Activated CD8-positive, alpha-beta T cell treated with anti-CD3 and anti-CD28 coated beads for 36 hours (primary cell): ENCODE measurements around the gene PIP5K1C. TPM values are rescaled to one million over a fixed set of nuclear protein-coding genes. Genes with fewer than 3 reads are reported as not detected.

Source experiments
- ATAC-seq: fragments of 200-7000 bp; cut with Tn5 transposase; one replicate; pipeline ENCODE4 v1.10.0; 2021; ENCODE audit warnings: mild to moderate bottlenecking, moderate library complexity
- CTCF ChIA-PET: fragments of 350-600 bp; sonication (Branson Sonifier 250); formaldehyde crosslinking; loops from one replicate; lab custom pipeline; 2021; ENCODE audit warnings: antibody characterized with exemption; lab: Charles Lee
- POLR2A ChIA-PET: fragments of 350-600 bp; sonication (Branson Sonifier 250); formaldehyde crosslinking; loops from one replicate; lab custom pipeline; 2021; ENCODE audit warnings: antibody characterized with exemption; lab: Charles Lee
- DNase-seq: peaks from one replicate; pipeline ENCODE4 v3.0.0-alpha.2; 2020
- H3K27ac Mint-ChIP-seq: one replicate; pipeline ENCODE4 v1.8.0; 2021; ENCODE audit warnings: mild to moderate bottlenecking, mixed read lengths
- H3K27me3 Mint-ChIP-seq: one replicate; pipeline ENCODE4 v1.8.0; 2021; ENCODE audit warnings: mixed read lengths
- H3K36me3 Mint-ChIP-seq: one replicate; pipeline ENCODE4 v1.8.0; 2021; ENCODE audit warnings: low read depth, mixed read lengths
- H3K4me1 Mint-ChIP-seq: one replicate; pipeline ENCODE4 v1.8.0; 2021; ENCODE audit warnings: low read depth, mixed read lengths
- H3K4me3 Mint-ChIP-seq: one replicate; pipeline ENCODE4 v1.8.0; 2021; ENCODE audit warnings: mild to moderate bottlenecking, moderate library complexity, mixed read lengths
- H3K9me3 Mint-ChIP-seq: one replicate; pipeline ENCODE4 v1.8.0; 2021; ENCODE audit warnings: mixed read lengths
- intact Hi-C: fragments of 100-400 bp; cut with micrococcal nuclease; formaldehyde crosslinking; loops from one replicate; pipeline ENCODE4 v1.10.0; 2022
- total RNA-seq, 2 experiments: library from RNA; stranded (reverse); gene quantifications; one replicate each; pipeline ENCODE4 v1.2.3, GENCODE V29; 2021
- TF ChIP-seq, protein P1 (sequence below): fragments of 200-600 bp; IDR thresholded peaks from one replicate; pipeline ENCODE4 v1.8.0; 2022; ENCODE audit warnings: antibody characterized with exemption, mild to moderate bottlenecking

Gene PIP5K1C
- total RNA-seq, 2 experiments from 2014 or later = 20.4 to 22.2 TPM

DNA sequence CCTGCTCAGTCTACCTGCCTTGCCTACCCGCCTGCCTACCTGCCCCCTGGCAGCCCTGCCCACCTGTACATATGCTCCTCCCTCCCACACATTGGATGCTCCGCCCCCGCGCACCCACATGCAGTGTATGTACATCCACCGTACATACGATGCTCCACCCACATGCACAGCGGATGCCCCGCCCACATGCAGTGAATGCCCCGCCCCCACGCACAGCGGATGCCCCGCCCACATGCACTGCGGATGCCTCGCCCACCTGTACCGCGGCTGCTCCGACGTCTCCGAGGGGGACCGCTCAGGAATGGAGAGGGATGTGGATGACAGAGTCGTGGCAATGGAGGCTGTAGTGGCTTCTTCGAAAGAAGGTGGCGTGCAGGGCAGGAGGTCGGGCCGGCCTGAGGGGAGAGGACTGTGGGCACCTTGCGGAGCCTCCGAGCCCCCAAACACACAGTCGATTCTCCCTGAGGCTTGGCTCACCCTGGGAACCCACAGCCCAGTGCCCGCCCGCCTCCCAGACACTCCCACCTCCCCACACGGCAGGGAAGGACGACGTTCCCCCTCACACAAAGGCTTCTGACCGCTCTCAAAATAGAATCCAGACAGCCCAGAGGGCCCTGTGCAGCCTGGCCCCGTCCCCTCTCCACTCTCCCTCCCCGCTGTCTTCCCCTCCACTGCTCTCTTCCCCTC lies 57.1 kb downstream of the PIP5K1C start:
- intact Hi-C loops = no loop called here
- no peaks in the 10 kb centered on the region for H3K9me3 Mint-ChIP-seq
- H3K27me3 Mint-ChIP-seq = no peaks in the 10 kb centered on the region
- no peak overlapping the region for H3K4me3 Mint-ChIP-seq
- peak; percentile 31 for DNase-seq
- ChIA-PET POLR2A (no interaction called here), CTCF (no interaction called here)
- no peak overlapping the region for H3K27ac Mint-ChIP-seq
- ATAC-seq = peak; percentile 55
- peaks cover 5% of the 10 kb centered on the region for H3K36me3 Mint-ChIP-seq
- TF ChIP-seq, protein P1, sequence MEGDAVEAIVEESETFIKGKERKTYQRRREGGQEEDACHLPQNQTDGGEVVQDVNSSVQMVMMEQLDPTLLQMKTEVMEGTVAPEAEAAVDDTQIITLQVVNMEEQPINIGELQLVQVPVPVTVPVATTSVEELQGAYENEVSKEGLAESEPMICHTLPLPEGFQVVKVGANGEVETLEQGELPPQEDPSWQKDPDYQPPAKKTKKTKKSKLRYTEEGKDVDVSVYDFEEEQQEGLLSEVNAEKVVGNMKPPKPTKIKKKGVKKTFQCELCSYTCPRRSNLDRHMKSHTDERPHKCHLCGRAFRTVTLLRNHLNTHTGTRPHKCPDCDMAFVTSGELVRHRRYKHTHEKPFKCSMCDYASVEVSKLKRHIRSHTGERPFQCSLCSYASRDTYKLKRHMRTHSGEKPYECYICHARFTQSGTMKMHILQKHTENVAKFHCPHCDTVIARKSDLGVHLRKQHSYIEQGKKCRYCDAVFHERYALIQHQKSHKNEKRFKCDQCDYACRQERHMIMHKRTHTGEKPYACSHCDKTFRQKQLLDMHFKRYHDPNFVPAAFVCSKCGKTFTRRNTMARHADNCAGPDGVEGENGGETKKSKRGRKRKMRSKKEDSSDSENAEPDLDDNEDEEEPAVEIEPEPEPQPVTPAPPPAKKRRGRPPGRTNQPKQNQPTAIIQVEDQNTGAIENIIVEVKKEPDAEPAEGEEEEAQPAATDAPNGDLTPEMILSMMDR = no peak
- peaks cover 2% of the 10 kb centered on the region for H3K4me1 Mint-ChIP-seq

DNA sequence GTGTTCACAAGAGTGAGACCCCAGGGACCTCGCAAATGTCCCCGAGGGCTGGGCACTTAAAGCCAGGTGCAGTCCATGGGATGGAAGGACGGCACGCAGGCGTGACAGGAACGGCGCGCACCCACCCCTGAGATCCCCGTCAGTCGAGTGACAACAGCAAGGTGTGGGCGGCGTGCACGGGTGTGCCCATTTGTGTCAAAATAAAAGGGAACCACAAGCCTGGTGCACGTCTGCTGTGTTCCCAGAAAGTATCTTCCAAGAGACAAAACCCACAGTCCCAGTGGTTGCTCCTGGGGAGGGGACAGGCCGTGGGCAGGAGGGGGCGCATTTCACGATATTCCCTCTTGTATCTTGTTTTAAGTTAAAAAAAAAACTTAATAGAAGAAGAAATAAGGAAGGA lies 58.0 kb downstream of the PIP5K1C start:
- POLR2A ChIA-PET = no interaction called here
- no peak overlapping the region for H3K4me3 Mint-ChIP-seq
- TF ChIP-seq, protein P1 = no peak
- peaks cover 5% of the 10 kb centered on the region for H3K36me3 Mint-ChIP-seq
- H3K27me3 Mint-ChIP-seq = no peaks in the 10 kb centered on the region
- H3K4me1 Mint-ChIP-seq = peaks cover 2% of the 10 kb centered on the region
- intact Hi-C loops = no loop called here
- H3K27ac Mint-ChIP-seq = no peak overlapping the region
- ATAC-seq (no peak), DNase-seq (no peak)
- CTCF ChIA-PET = no interaction called here
- H3K9me3 Mint-ChIP-seq = no peaks in the 10 kb centered on the region

DNA sequence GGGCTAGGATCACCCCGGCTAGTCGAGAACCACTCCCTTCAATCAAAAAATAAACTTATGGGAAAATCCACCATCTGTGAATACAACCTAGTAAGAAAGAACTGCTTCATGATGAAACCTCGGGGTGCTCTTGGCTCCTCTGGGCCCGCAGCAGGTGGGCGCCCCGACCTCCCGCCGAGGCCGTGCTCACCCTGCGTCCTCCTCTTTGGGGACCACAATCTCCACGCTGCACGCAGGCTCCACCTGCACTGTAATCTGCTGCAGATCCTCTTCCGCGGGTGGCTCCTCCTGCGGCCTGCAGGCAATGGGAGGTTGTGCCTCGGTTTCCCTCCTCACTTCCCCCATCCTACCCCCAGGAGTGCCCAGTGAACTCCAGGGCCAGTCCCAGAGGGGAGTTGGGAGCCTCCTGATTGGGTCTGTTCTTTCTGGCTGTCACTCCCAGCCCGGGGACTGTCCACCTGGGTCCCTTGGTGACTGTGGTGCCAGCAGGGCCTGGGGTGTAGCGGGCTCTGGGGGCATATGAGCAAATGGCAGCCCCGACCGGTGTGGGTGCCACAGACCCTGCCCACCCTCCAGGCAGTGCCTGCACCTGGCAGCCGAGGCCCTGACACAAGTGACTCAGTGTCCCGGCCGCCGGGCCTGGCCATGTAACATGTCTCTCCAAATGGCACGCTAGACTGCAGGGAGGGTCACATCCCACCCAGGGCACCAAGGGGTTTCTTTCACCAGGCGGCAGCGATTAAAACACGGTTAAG lies 58.6 kb downstream of the PIP5K1C start:
- no peaks in the 10 kb centered on the region for H3K9me3 Mint-ChIP-seq
- no peak overlapping the region for H3K27ac Mint-ChIP-seq
- peaks cover 5% of the 10 kb centered on the region for H3K36me3 Mint-ChIP-seq
- POLR2A ChIA-PET = interaction anchor here (0.9 kb wide), 1 partner anchor 12 kb away, joined by 3 read pairs; no protein-coding TSS in a partner anchor
- no peaks in the 10 kb centered on the region for H3K27me3 Mint-ChIP-seq
- intact Hi-C loops = no loop called here
- CTCF ChIA-PET = no interaction called here
- ATAC-seq (no peak), DNase-seq (no peak)
- TF ChIP-seq, protein P1 = no peak
- no peak overlapping the region for H3K4me3 Mint-ChIP-seq
- H3K4me1 Mint-ChIP-seq = peaks cover 2% of the 10 kb centered on the region

DNA sequence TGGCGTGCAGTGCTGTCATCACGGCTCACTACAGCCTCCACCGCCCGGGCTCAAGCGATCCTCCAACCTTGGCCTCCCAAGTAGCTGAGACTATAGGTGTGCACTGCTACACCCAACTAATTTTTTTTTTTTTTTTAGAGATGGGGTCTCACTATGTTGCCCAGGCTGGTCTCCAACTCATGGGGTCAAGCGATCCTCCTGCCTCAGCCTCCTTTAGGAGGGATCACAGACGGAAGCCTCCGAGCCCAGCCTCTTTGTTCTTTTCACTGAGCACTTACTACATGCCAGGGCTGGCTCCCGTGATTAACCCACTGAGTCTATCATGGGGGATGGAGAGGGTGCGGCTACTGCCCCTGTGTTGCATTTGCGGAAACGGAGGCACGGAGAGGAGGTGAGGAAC lies 60.8 kb downstream of the PIP5K1C start:
- Mint-ChIP-seq H3K36me3 (peaks cover 5% of the 10 kb centered on the region), H3K27me3 (no peaks in the 10 kb centered on the region), H3K4me3 (no peak overlapping the region), H3K4me1 (peaks cover 2% of the 10 kb centered on the region), H3K9me3 (no peaks in the 10 kb centered on the region), H3K27ac (no peak overlapping the region)
- no peak for ATAC-seq
- ChIA-PET POLR2A (no interaction called here), CTCF (no interaction called here)
- no peak for DNase-seq
- TF ChIP-seq, protein P1 = no peak
- intact Hi-C loops = no loop called here
